HG02885 (cell line): ENCODE results near the gene GPR156.

Experiments used
- ATAC-seq: cut with Tn5 transposase; IDR thresholded peaks from one replicate; pipeline ENCODE4 v1.9.1; 2021; ENCODE audit warnings: mild to moderate bottlenecking; ENCODE audit not compliant: unreplicated experiment, poor library complexity

GPR156 gene

DNA sequence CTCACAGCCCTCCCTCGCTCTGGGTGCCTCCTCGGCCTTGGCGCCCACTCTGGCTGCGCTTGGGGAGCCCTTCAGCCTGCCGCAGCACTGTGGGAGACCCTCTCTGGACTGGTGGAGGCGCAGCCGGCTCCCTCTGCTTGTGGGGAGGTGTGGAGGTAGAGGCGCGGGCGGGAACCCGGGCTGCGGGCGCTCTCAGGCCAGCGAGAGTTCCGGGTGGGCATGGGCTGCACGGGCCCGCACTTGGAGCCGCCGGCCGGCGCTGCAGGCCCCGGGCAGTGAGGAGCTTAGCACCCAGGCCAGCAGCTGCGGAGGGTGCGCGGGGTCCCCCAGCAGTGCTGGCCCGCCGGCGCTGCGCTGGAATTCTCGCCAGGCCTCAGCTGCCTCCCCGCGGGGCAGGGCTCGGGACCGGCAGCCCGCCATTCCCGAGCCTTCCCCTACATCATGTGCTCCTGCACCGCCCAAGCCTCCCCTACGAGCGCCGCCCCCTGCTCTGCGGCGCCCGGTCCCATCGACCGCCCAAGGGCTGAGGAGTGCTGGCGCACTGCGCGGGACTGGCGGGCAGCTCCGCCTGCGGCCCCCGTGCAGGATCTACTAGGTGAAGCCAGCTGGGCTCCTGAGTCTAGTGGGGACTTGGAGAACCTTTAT lies 144.8 kb downstream of the GPR156 start:
- no peak for ATAC-seq

DNA sequence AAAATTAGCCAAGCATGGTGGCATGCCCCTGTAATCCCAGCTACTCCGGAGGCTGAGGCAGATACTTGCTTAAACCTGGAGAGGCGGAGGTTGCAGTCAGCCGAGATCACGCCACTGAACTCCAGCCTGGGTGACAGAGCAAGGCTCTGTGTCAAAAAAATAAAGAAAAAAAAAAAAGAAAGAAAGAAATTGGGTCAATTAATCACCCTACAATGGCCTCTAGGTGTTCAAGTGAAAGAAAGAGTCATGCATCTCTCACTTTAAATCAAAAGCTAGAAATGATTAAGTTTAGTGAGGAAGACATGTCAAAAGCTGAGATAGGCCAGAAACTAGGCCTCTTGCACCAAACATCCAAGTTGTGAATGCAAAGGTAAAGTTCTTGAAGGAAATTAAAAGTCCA lies 145.9 kb downstream of the GPR156 start:
- ATAC-seq, result no peak

DNA sequence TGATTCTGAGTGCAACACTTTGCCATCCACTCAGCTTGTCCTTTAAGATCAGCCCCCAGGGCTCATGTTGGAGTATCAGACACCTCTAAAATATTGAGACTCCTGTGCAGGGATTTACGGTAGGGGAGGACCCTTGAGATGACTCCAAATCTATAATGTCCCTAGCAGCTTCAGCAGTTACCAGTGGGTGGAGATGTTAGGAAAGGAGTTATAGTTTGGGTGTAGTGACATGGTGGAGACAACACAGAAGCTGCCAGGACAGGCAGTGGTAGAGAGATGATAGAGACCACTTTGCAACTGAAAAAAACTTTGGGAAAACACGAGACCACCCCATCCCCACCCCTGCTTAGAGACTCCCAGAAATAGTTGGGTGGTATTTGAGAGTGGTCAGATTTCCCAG lies 147.5 kb downstream of the GPR156 start:
- no peak for ATAC-seq

DNA sequence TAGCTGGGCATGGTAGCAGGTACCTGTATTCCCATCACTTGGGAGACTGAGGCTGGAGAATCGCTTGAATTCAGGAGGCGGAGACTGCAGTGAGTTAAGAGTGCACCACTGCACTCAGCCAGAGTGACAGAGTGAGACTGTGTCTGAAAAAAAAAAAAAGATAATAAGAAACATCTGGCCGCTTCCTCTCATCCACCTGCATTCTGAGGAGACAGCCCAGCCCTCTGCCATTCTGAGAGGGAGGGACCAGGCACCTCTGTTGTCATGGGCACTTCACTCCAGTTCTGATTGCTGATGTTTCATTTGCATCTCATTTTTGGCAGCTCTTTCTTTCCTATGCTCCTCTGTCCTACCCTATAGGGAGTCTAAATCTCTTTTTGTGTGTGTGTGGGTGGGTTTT lies 154.4 kb downstream of the GPR156 start:
- ATAC-seq, result no peak

- ATAC-seq, result no peak
Observed at GRCh38 chr3:120129718-120130513, 155.1 kb downstream of the GPR156 start.

- ATAC-seq, result no peak
Observed at GRCh38 chr3:120129051-120129450, 156.0 kb downstream of the GPR156 start.

DNA sequence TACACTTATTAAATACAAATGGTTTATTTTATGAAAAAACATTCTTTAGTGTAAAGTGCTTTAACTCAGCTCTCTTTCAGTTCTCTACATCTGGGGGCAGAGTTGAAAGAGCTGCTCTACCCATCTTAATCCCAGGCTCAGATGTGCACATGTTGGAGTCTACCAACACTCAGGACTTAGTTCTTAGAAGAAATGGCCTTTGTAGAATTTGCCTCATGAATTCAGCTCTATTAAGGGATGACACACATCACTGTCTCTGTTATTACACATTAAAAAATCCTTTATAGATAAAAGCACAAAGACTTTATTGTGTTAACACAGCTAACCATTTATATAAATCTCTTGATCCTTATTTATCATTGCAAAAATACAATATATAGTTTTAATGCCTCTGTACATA lies 159.0 kb downstream of the GPR156 start:
- ATAC-seq, result no peak

GRCh38 chr3:120119846-120120510 lies 165.0 kb downstream of the GPR156 start:
- no peak for ATAC-seq
